SIG-M5 treated with dmso at 0.1 percent for 504 hours (cell line): ENCODE results near the gene PCNX3.
"Not testable (repeated sequence)": the region's sequence is repeated elsewhere in the genome, so short reads cannot be mapped to it uniquely, and the experiment has no call there.

Experiments used
- DNase-seq: peaks from one replicate; lab custom pipeline; 2025; ENCODE audit not compliant: unreplicated experiment; lab: John Stamatoyannopoulos, UW

The PCNX3 gene

GRCh38 chr11:65680192-65680743, 64.7 kb downstream of the PCNX3 start:
- no peak for DNase-seq

- DNase-seq, result not testable (repeated sequence)
Observed at GRCh38 chr11:65683480-65683879, 67.9 kb downstream of the PCNX3 start.

GRCh38 chr11:65685981-65686380, 70.4 kb downstream of the PCNX3 start:
- DNase-seq, result no peak
